Esophagus squamous epithelium (tissue), 5 donors: ENCODE measurements around the gene ANKS1B. TPM values are rescaled to one million over a fixed set of nuclear protein-coding genes. Genes with fewer than 3 reads are reported as not detected.

Experiments used
- DNase-seq: peaks from one replicate; lab custom pipeline; 2025; lab: John Stamatoyannopoulos, UW
- H3K27ac ChIP-seq, 4 donors: fragments of 200-600 bp; sonication (generic); one replicate each; pipeline ENCODE4 v1.5.1; 2016 to 2019; ENCODE audit warnings: mild to moderate bottlenecking in 1 of 4
- H3K27me3 ChIP-seq, 4 donors: fragments of 200-600 bp; sonication (generic); 1 replicate in 3 of 4; 2 replicates in 1 of 4; pipeline versions ENCODE4 v1.5.1 to v1.6.0; 2017 to 2021; ENCODE audit warnings: antibody characterized with exemption in 1 of 4
- H3K36me3 ChIP-seq, 3 donors: fragments of 200-600 bp; sonication (generic); one replicate each; pipeline ENCODE4 v1.5.1; 2016 to 2019
- H3K4me1 ChIP-seq, 3 donors: fragments of 200-600 bp; sonication (generic); one replicate each; pipeline ENCODE4 v1.5.1; 2017 to 2019
- H3K4me3 ChIP-seq, 4 donors: fragments of 200-600 bp; sonication (generic); 1 replicate in 3 of 4; 2 replicates in 1 of 4; pipeline ENCODE4 v1.5.1; 2016 to 2019; ENCODE audit warnings: mild to moderate bottlenecking in 2 of 4, moderate library complexity in 1 of 4
- H3K9me3 ChIP-seq, 3 donors: fragments of 200-600 bp; sonication (generic); one replicate each; pipeline ENCODE4 v1.5.1; 2016 to 2019
- CTCF ChIP-seq, 6 experiments: fragments of 450-650 bp in 4 of 6; fragments of 200-600 bp in 2 of 6; sonication (generic) in 2 of 6; IDR thresholded peaks; one replicate each; pipeline ENCODE4 v1.5.1; 2016 to 2019; ENCODE audit warnings: antibody characterized with exemption in 6 of 6, mild to moderate bottlenecking in 4 of 6, moderate library complexity in 4 of 6
- POLR2A ChIP-seq, 4 donors: fragments of 450-650 bp; IDR thresholded peaks; one replicate each; pipeline ENCODE4 v1.6.1; 2017; ENCODE audit warnings: antibody characterized with exemption in 4 of 4, mild to moderate bottlenecking in 4 of 4, moderate library complexity in 3 of 4
- WGBS, 2 donors: methylation state at CpG; one replicate each; pipeline ENCODE4 v1.1.5; 2018; 5-methylcytosine and 5-hydroxymethylcytosine counted together
- intact Hi-C: fragments of 100-400 bp; cut with DNase I; formaldehyde crosslinking; loops from one replicate; pipeline ENCODE4 v1.15.0; 2022
- total RNA-seq, 4 donors: library from RNA; depleted of rRNA; stranded (reverse); fragments of >200 nt; gene quantifications; one replicate each; pipeline ENCODE4 v1.1.0, GENCODE V29; 2016
- donor health status: DM: yes; HTN: yes; CAD: no.

The ANKS1B gene
- total RNA-seq, 4 donors from 2014 or later, result 1.6 to 15.8 (median 8.1) TPM

GRCh38 chr12:98714426-98714825 lies 1270.3 kb downstream of the ANKS1B start:
- Histone ChIP-seq H3K9me3 (no peaks in the 10 kb centered on the region), H3K36me3 (peaks cover 0 to 89% (median 0%) of the 10 kb centered on the region in 3 donors), H3K27ac (no peak overlapping the region), H3K4me1 (no peaks in the 10 kb centered on the region), H3K27me3 (no peaks in the 10 kb centered on the region), H3K4me3 (no peak overlapping the region)
- WGBS, 2 donors, result 85 to 87% methylated on average over 4 of the region's 4 CpGs
- intact Hi-C loops, result no loop called here
- TF ChIP-seq CTCF (IDR thresholded peaks at IDR 0.05) (no peak), POLR2A (IDR thresholded peaks at IDR 0.05) (no peak)
- DNase-seq, result no peak

- WGBS, 2 donors, result 100% methylated on average over 1 of the region's 1 CpG
- Histone ChIP-seq H3K27me3 (no peaks in the 10 kb centered on the region), H3K4me3 (no peak overlapping the region), H3K36me3 (peaks cover 0 to 96% (median 8%) of the 10 kb centered on the region in 3 donors), H3K27ac (no peak overlapping the region), H3K4me1 (no peaks in the 10 kb centered on the region), H3K9me3 (no peaks in the 10 kb centered on the region)
- TF ChIP-seq CTCF (IDR thresholded peaks at IDR 0.05), result no peak
- no peak for TF ChIP-seq POLR2A (IDR thresholded peaks at IDR 0.05)
- DNase-seq, result no peak
- intact Hi-C loops, result no loop called here
These were observed 1275.7 kb downstream of the ANKS1B start for GRCh38 chr12:98709022-98709421.

- intact Hi-C loops, result no loop called here
- Histone ChIP-seq H3K9me3 (no peaks in the 10 kb centered on the region), H3K4me1 (peaks cover 0 to 5% (median 0%) of the 10 kb centered on the region in 3 donors), H3K36me3 (peaks cover 0 to 53% (median 0%) of the 10 kb centered on the region in 3 donors), H3K27ac (no peak overlapping the region), H3K4me3 (no peak overlapping the region), H3K27me3 (no peaks in the 10 kb centered on the region)
- no peak for DNase-seq
- WGBS, 2 donors, result 31 to 40% methylated on average over 1 of the region's 1 CpG
- no peak for TF ChIP-seq POLR2A (IDR thresholded peaks at IDR 0.05)
- TF ChIP-seq CTCF (IDR thresholded peaks at IDR 0.05), result no peak
These were observed 1283.6 kb downstream of the ANKS1B start for GRCh38 chr12:98701166-98701565.

GRCh38 chr12:98699586-98699985 lies 1285.2 kb downstream of the ANKS1B start:
- H3K36me3 ChIP-seq, result peaks cover 0 to 54% (median 0%) of the 10 kb centered on the region in 3 donors
- H3K4me1 ChIP-seq, result peaks cover 0 to 5% (median 0%) of the 10 kb centered on the region in 3 donors
- H3K27me3 ChIP-seq, result no peaks in the 10 kb centered on the region
- H3K9me3 ChIP-seq, result no peaks in the 10 kb centered on the region
- TF ChIP-seq POLR2A (IDR thresholded peaks at IDR 0.05) (no peak), CTCF (IDR thresholded peaks at IDR 0.05) (no peak)
- no peak for DNase-seq
- no peak overlapping the region for H3K27ac ChIP-seq
- WGBS, 2 donors, result 39 to 45% methylated on average over 3 of the region's 3 CpGs
- intact Hi-C loops, result loop anchor here (5.0 kb wide), 1 partner anchor 298 kb away; no protein-coding TSS in a partner anchor
- H3K4me3 ChIP-seq, result no peak overlapping the region

- no peak overlapping the region for H3K4me3 ChIP-seq
- no peak for DNase-seq
- no peaks in the 10 kb centered on the region for H3K9me3 ChIP-seq
- intact Hi-C loops, result loop anchor here (5.0 kb wide), 1 partner anchor 298 kb away; no protein-coding TSS in a partner anchor
- peaks cover 0 to 48% (median 0%) of the 10 kb centered on the region in 3 donors for H3K36me3 ChIP-seq
- peak in 5 of 6 experiments; percentile 26 to 64 (median 31) for TF ChIP-seq CTCF (IDR thresholded peaks at IDR 0.05)
- TF ChIP-seq POLR2A (IDR thresholded peaks at IDR 0.05), result no peak
- peak overlapping the region in 1 of 4 donors; percentile 21 for H3K27ac ChIP-seq
- no peaks in the 10 kb centered on the region for H3K27me3 ChIP-seq
- WGBS, 2 donors, result 35 to 42% methylated on average over 6 of the region's 6 CpGs
- H3K4me1 ChIP-seq, result peaks cover 0 to 5% (median 0%) of the 10 kb centered on the region in 3 donors
These were observed 1285.9 kb downstream of the ANKS1B start for GRCh38 chr12:98698603-98699463.
